Measurements from ENCODE around the gene DNAH1. TPM values are rescaled to one million over a fixed set of nuclear protein-coding genes. Genes with fewer than 3 reads are reported as not detected.

DNAH1 gene
- total and polyA plus RNA-seq, 2 experiments from 2014 or later: 0.81 to 1.8 TPM

- Histone ChIP-seq H3K9me2 (ENCODE audit: insufficient read depth) (no peaks in the 10 kb centered on the region), H3K79me2 (replicated peaks; ENCODE audit: insufficient read depth) (no peaks in the 10 kb centered on the region), H3K4me1 (ENCODE audit: insufficient read depth) (no peaks in the 10 kb centered on the region), H2AFZ (no peak overlapping the region), H3K27me3 (ENCODE audit: insufficient read depth) (no peaks in the 10 kb centered on the region), H3K4me3 (no peak overlapping the region), H3F3A (replicated peaks; ENCODE audit: low read depth) (no peaks in the 10 kb centered on the region), H3K4me2 (no peak overlapping the region), H4K20me1 (replicated peaks; ENCODE audit: insufficient read depth) (no peaks in the 10 kb centered on the region), H3K27ac (ENCODE audit: low read depth) (no peak overlapping the region), H3K36me3 (ENCODE audit: insufficient read depth) (no peaks in the 10 kb centered on the region)
- no peak for ATAC-seq
- no peaks in the 10 kb centered on the region; the same call in 2 of the 3 replicates for H3K36me3 Mint-ChIP-seq (ENCODE audit: low read depth)
- TF ChIP-seq STAT1 (IDR thresholded peaks at IDR 0.05; ENCODE audit: unreplicated experiment) (no peak), NANOG (IDR thresholded peaks at IDR 0.05; ENCODE audit: borderline replicate concordance) (no peak), ZNF462 (CRISPR knock-in tag; IDR thresholded peaks at IDR 0.05) (no peak), POLR2AphosphoS5 (IDR thresholded peaks at IDR 0.05; ENCODE audit: low read depth) (no peak), CTCF (conservative IDR thresholded peaks at IDR 0.05; ENCODE audit: low read depth in 2 of 2) (no peak), EZH2 (IDR thresholded peaks at IDR 0.05; ENCODE audit: low read depth, unreplicated experiment) (no peak), ZNF331 (CRISPR knock-in tag; IDR thresholded peaks at IDR 0.05; ENCODE audit: low read depth) (no peak), REST (IDR thresholded peaks at IDR 0.05; ENCODE audit: unreplicated experiment) (no peak), CREB1 (CRISPR knock-in tag; IDR thresholded peaks at IDR 0.05; ENCODE audit: low read depth) (no peak), ZNF114 (CRISPR knock-in tag; IDR thresholded peaks at IDR 0.05) (no peak), EZH2phosphoT487 (IDR thresholded peaks at IDR 0.05; ENCODE audit: unreplicated experiment) (no peak), JUNB (IDR thresholded peaks at IDR 0.05; ENCODE audit: unreplicated experiment) (no peak), ETS1 (IDR thresholded peaks at IDR 0.05) (no peak)
- H3K27me3 Mint-ChIP-seq (ENCODE audit: insufficient read depth, low read depth, poor library complexity): peaks cover 6% of the 10 kb centered on the region
- H3K27ac Mint-ChIP-seq: no peak overlapping the region
- no peaks in the 10 kb centered on the region for H3K4me1 Mint-ChIP-seq
- no peak overlapping the region for H3K4me3 Mint-ChIP-seq
- no peaks in the 10 kb centered on the region for H3K9me3 Mint-ChIP-seq
- DNase-seq (ENCODE audit: low spot score): no peak
Observed at GRCh38 chr3:52323526-52324295, 7.6 kb downstream of the DNAH1 start.

Data from GM23338 (cell line).